HepG2 (cell line): ENCODE measurements around the gene SKIDA1. TPM values are rescaled to one million over a fixed set of nuclear protein-coding genes. Genes with fewer than 3 reads are reported as not detected.

Experiments
- HOMEZ ChIP-seq: IDR thresholded peaks from 2 replicates; pipeline ENCODE4 v1.6.1; 2016; ENCODE audit warnings: low read depth
- MXD1 ChIP-seq: sonication (generic); formaldehyde crosslinking; IDR thresholded peaks from 2 replicates; pipeline ENCODE4 v1.4.0; 2020; ENCODE audit warnings: mild to moderate bottlenecking, missing genetic modification reagents
- PHF8 ChIP-seq: sonication (generic); formaldehyde crosslinking; IDR thresholded peaks from 2 replicates; pipeline ENCODE4 v1.5.0; 2020; ENCODE audit warnings: missing genetic modification reagents
- PLRG1 ChIP-seq: fragments of 450-650 bp; conservative IDR thresholded peaks from 2 replicates; pipeline ENCODE4 v1.6.1; 2016
- SOX5 ChIP-seq: IDR thresholded peaks from 2 replicates; pipeline ENCODE4 v1.6.1; 2016; ENCODE audit warnings: borderline replicate concordance
- ZBTB40 ChIP-seq, 2 experiments: fragments of 450-650 bp in 1 of 2; sonication (generic) in 1 of 2; formaldehyde crosslinking in 1 of 2; IDR thresholded peaks; 2 replicates each; pipeline versions ENCODE4 v1.6.1 to v1.8.0; 2016 to 2022; ENCODE audit warnings: antibody characterized with exemption in 1 of 2, mild to moderate bottlenecking in 1 of 2, missing genetic modification reagents in 1 of 2
- ZFP62 ChIP-seq: sonication (generic); formaldehyde crosslinking; IDR thresholded peaks from 2 replicates; pipeline ENCODE4 v1.4.0; 2020; ENCODE audit warnings: missing genetic modification reagents
- ZHX1 ChIP-seq: sonication (generic); formaldehyde crosslinking; IDR thresholded peaks from 2 replicates; pipeline ENCODE4 v1.8.1; 2022; ENCODE audit warnings: low read depth, mild to moderate bottlenecking, missing genetic modification reagents
- ZNF232 ChIP-seq: sonication (generic); formaldehyde crosslinking; IDR thresholded peaks from 2 replicates; pipeline ENCODE4 v1.4.0; 2020; ENCODE audit warnings: missing genetic modification reagents, borderline replicate concordance
- ZNF3 ChIP-seq: IDR thresholded peaks from 2 replicates; pipeline ENCODE4 v1.7.0; 2017; ENCODE audit warnings: inconsistent platforms
- ZNF333 ChIP-seq: sonication (generic); formaldehyde crosslinking; IDR thresholded peaks from 2 replicates; pipeline ENCODE4 v1.4.0; 2020; ENCODE audit warnings: mild to moderate bottlenecking, missing genetic modification reagents, borderline replicate concordance
- ZNF383 ChIP-seq: sonication (generic); formaldehyde crosslinking; IDR thresholded peaks from 2 replicates; pipeline ENCODE4 v1.4.0; 2020; ENCODE audit warnings: missing genetic modification reagents, mild to moderate bottlenecking, borderline replicate concordance
- ZNF451 ChIP-seq: sonication (generic); formaldehyde crosslinking; IDR thresholded peaks from 2 replicates; pipeline ENCODE4 v1.5.0; 2020; ENCODE audit warnings: mild to moderate bottlenecking, missing genetic modification reagents
- ZNF563 ChIP-seq: sonication (generic); formaldehyde crosslinking; IDR thresholded peaks from 2 replicates; pipeline ENCODE4 v1.8.0; 2022; ENCODE audit warnings: mild to moderate bottlenecking, moderate library complexity, missing genetic modification reagents
- ZNF766 ChIP-seq: sonication (generic); formaldehyde crosslinking; IDR thresholded peaks from 2 replicates; pipeline ENCODE4 v1.5.0; 2020; ENCODE audit warnings: missing genetic modification reagents, borderline replicate concordance
- polyA plus RNA-seq, 8 experiments: library from polyadenylated mRNA; depleted of rRNA in 3 of 8; stranded (reverse) in 7 of 8; unstranded in 1 of 8; fragments of >200 nt; fragmentation: Illumina TruSeq in 4 of 8; extraction: Trizol in 4 of 8; gene quantifications; 2 replicates each; pipeline versions ENCODE4 v1.2.1 to v1.2.3, GENCODE V29; 2011 to 2016; ENCODE audit warnings: low read depth in 4 of 8, missing spikeins in 1 of 8, mixed read lengths in 1 of 8; ENCODE audit not compliant: insufficient read depth in 1 of 8
- total RNA-seq, 5 experiments: library from RNA; depleted of rRNA; stranded (reverse); fragments of >200 nt; fragmentation: Illumina TruSeq; extraction: Trizol; gene quantifications; 2 replicates each; pipeline ENCODE4 v1.2.3, GENCODE V29; 2016; ENCODE audit warnings: low read depth in 1 of 5

SKIDA1 gene
- total and polyA plus RNA-seq, 2 of the 13 experiments (the other 11 are each of a cell fraction or from before 2014, with no cell fraction given), result 0.73 to 1.5 TPM

- TF ChIP-seq ZBTB40 (IDR thresholded peaks at IDR 0.05) (no peak), ZBTB40 (CRISPR knock-in tag; IDR thresholded peaks at IDR 0.05) (no peak), ZFP62 (CRISPR knock-in tag) (no peak), ZNF563 (CRISPR knock-in tag) (peak; percentile 5; the same call in 1 of the 2 replicates), ZNF3 (CRISPR knock-in tag) (no peak), ZNF232 (CRISPR knock-in tag) (0 out of 2 replicates have a peak, but pooled peaks have one; percentile 48), ZNF333 (CRISPR knock-in tag) (no peak), HOMEZ (CRISPR knock-in tag) (no peak), MXD1 (CRISPR knock-in tag) (no peak), ZNF766 (CRISPR knock-in tag) (no peak; the same call in 1 of the 2 replicates), ZHX1 (no peak), ZNF383 (CRISPR knock-in tag) (no peak), PLRG1 (no peak), SOX5 (CRISPR knock-in tag) (peak; percentile 64; the same call in 1 of the 2 replicates), PHF8 (no peak), ZNF451 (CRISPR knock-in tag) (no peak)
Measured at GRCh38 chr10:21524526-21525366, 736 bp downstream of the SKIDA1 start (continued).
